Psoas muscle (tissue), 8 donors: ENCODE data around the gene B3GNT3. TPM values are rescaled to one million over a fixed set of nuclear protein-coding genes. Genes with fewer than 3 reads are reported as not detected.

ENCODE experiments used
- ATAC-seq, 4 donors: fragments of 200-7000 bp; cut with Tn5 transposase; one replicate each; pipeline ENCODE4 v1.9.1; 2020; ENCODE audit warnings: moderate library complexity in 3 of 4, mild to moderate bottlenecking in 2 of 4
- DNase-seq, 2 donors: peaks; one replicate each; pipeline ENCODE4 v3.0.0-alpha.2; 2020
- H3K27ac ChIP-seq: fragments of 200-600 bp; one replicate; pipeline ENCODE4 v1.8.0; 2022
- H3K27me3 ChIP-seq, 3 donors: fragments of 200-600 bp in 1 of 3; one replicate each; pipeline versions ENCODE4 v1.6.1 to v1.8.0; 2013 to 2022; ENCODE audit warnings: low read length in 2 of 3, mild to moderate bottlenecking in 2 of 3, moderate library complexity in 1 of 3; ENCODE audit not compliant: insufficient read depth in 3 of 3
- H3K36me3 ChIP-seq, 2 donors: fragments of 200-600 bp in 1 of 2; one replicate each; pipeline versions ENCODE4 v1.6.1 to v1.8.0; 2013 to 2022; ENCODE audit warnings: low read depth in 1 of 2, mild to moderate bottlenecking in 1 of 2, moderate library complexity in 1 of 2; ENCODE audit not compliant: insufficient read depth in 1 of 2
- H3K4me1 ChIP-seq: fragments of 200-600 bp; one replicate; pipeline ENCODE4 v1.8.0; 2022
- H3K4me3 ChIP-seq: fragments of 200-600 bp; one replicate; pipeline ENCODE4 v1.8.0; 2022; ENCODE audit warnings: mild to moderate bottlenecking
- H3K9me3 ChIP-seq: fragments of 200-600 bp; one replicate; pipeline ENCODE4 v1.8.0; 2022
- WGBS, 3 donors: extraction: QIAGEN DNeasy Blood & Tissue Kit; methylation state at CpG; one replicate each; pipeline versions ENCODE4 v1.1.6 to v1.1.7; 2013; 5-methylcytosine and 5-hydroxymethylcytosine counted together
- intact Hi-C, 2 donors: fragments of 100-400 bp; cut with DNase I; formaldehyde crosslinking; loops; one replicate each; pipeline versions ENCODE4 v1.11.0 to v1.14.2; 2022
- polyA plus RNA-seq, 3 donors: library from polyadenylated mRNA; stranded (reverse); fragments of 200-250 nt; gene quantifications; one replicate each; pipeline ENCODE4 v1.2.3, GENCODE V29; 2013
- total RNA-seq, 4 donors: library from RNA; stranded (reverse); fragmentation: NEBNext Ultra II Directional in 2 of 4; extraction: Animal tissue kit (Norgen Biotek cat#: 25700) in 2 of 4; gene quantifications; one replicate each; pipeline versions ENCODE4 v1.2.1 to v1.2.4, GENCODE V29; 2021 to 2023
- TF ChIP-seq, protein P1 (sequence below): fragments of 200-600 bp; IDR thresholded peaks from one replicate; pipeline ENCODE4 v1.8.0; 2022; ENCODE audit warnings: antibody characterized with exemption
- donor health status: healthy with polysubstance abuse.
- donor health status: DM: no; HTN: no; CAD: no; lungs with moderate emphysema.
- donor health status: Bipolar disorder and iron deficiency.
- donor health status: healthy.
- donor health status: DM: yes; HTN: yes; CAD: no.
- donor health status: DM: no; HTN: no; CAD: no.
- donor health status: DM: no; HTN: no; CAD: no.
- donor health status: DM: yes; HTN: yes; CAD: no.

B3GNT3 gene
- total and polyA plus RNA-seq, 7 donors = 0.03 to 0.38 (median 0.08) TPM; not detected in 4

DNA sequence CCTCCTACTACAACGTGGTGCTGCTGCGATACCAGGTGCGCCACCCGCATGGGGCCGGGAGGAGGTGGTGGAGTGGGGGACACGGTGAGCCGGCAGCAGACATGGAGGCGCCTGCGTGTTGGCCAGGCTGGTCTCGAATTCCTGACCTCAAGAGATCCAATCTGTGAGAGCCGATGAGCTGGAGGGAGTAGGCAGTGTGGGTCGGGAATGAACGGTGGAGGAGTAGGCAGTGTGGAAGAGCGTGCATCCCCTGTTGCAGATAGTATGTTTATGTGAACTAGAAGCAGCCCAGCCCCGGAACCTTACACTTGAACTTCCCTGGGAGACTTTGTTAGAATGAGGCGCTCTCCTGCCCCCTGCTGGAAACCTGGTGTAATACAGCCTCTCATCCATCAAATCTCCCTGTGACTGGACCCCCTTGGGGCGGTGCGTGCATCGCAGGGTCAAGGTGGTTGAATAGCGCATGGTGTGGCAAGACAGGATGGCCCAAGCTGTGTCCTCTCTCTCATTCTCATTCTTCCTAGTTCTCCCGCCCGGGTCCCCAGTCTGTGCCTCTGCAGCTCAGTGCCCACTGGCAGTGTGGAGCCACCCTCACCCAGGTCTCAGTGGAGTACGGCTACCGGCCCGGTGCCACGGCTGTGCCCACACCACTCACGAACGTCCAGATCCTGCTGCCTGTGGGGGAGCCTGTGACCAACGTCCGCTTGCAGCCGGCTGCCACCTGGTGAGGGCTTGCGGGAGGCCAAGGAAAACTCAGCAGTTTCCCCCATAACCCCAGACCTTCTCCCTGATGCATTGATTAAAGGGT lies 10.5 kb upstream of the B3GNT3 start:
- WGBS, 3 donors = 35 to 45% (median 37%) methylated on average over 32 of the region's 32 CpGs
- ATAC-seq (peak in 3 of 4 donors; percentile 28 to 47 (median 31)), DNase-seq (peak in 1 of 2 donors; percentile 49)
- Histone ChIP-seq H3K36me3 (no peaks in the 10 kb centered on the region), H3K9me3 (no peaks in the 10 kb centered on the region), H3K4me1 (no peaks in the 10 kb centered on the region), H3K4me3 (no peak overlapping the region), H3K27ac (no peak overlapping the region), H3K27me3 (peaks cover 0 to 23% (median 13%) of the 10 kb centered on the region in 3 donors)
- intact Hi-C loops = loop anchor here in 1 of 2 donors (5.0 kb wide), 1 partner anchor 1382 kb away; no protein-coding TSS in a partner anchor
- TF ChIP-seq, protein P1, sequence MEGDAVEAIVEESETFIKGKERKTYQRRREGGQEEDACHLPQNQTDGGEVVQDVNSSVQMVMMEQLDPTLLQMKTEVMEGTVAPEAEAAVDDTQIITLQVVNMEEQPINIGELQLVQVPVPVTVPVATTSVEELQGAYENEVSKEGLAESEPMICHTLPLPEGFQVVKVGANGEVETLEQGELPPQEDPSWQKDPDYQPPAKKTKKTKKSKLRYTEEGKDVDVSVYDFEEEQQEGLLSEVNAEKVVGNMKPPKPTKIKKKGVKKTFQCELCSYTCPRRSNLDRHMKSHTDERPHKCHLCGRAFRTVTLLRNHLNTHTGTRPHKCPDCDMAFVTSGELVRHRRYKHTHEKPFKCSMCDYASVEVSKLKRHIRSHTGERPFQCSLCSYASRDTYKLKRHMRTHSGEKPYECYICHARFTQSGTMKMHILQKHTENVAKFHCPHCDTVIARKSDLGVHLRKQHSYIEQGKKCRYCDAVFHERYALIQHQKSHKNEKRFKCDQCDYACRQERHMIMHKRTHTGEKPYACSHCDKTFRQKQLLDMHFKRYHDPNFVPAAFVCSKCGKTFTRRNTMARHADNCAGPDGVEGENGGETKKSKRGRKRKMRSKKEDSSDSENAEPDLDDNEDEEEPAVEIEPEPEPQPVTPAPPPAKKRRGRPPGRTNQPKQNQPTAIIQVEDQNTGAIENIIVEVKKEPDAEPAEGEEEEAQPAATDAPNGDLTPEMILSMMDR = peak; percentile 61

- TF ChIP-seq, protein P1 = no peak
- Histone ChIP-seq H3K36me3 (no peaks in the 10 kb centered on the region), H3K27ac (no peak overlapping the region), H3K4me3 (no peak overlapping the region), H3K9me3 (no peaks in the 10 kb centered on the region), H3K4me1 (no peaks in the 10 kb centered on the region), H3K27me3 (peaks cover 0 to 8% (median 4%) of the 10 kb centered on the region in 3 donors)
- DNase-seq (no peak), ATAC-seq (no peak)
- intact Hi-C loops = no loop called here
- WGBS, 3 donors = 82 to 85% (median 84%) methylated on average over 14 of the region's 14 CpGs
Observed at GRCh38 chr19:17787274-17787913, 7.5 kb upstream of the B3GNT3 start.

DNA sequence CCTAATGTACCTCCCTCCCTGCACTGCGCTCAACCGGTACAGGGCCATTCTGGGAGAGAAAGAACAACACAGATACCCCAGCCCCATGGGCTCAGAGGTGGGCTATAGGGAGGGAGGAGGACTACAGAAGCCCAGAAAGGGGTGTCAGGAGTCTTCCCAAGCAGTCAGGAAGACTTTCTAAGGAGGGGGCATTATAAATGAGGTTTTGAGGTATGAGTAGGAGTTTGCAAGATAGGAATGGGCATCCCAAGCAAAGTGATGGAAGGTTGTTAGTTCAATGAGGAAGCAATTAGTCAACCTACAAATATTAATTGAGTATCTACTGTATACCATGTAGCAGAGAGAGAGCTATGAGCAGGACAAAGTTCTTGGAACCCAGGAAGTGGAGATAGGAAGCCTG lies 6.3 kb upstream of the B3GNT3 start:
- H3K36me3 ChIP-seq = no peaks in the 10 kb centered on the region
- intact Hi-C loops = no loop called here

GRCh38 chr19:17790059-17790780 lies 4.7 kb upstream of the B3GNT3 start:
- intact Hi-C loops = no loop called here
- peaks cover 0 to 25% (median 8%) of the 10 kb centered on the region in 3 donors for H3K27me3 ChIP-seq
- H3K4me3 ChIP-seq = no peak overlapping the region
- no peaks in the 10 kb centered on the region for H3K36me3 ChIP-seq
- 65 to 68% (median 65%) methylated on average over 6 of the region's 6 CpGs for WGBS, 3 donors
- no peak for ATAC-seq
- H3K4me1 ChIP-seq = no peaks in the 10 kb centered on the region
- H3K9me3 ChIP-seq = no peaks in the 10 kb centered on the region
- DNase-seq = no peak
- no peak overlapping the region for H3K27ac ChIP-seq
- TF ChIP-seq, protein P1 = no peak

More for the DNA sequence above, 6.3 kb upstream of the B3GNT3 start:
- Histone ChIP-seq H3K4me1 (no peaks in the 10 kb centered on the region), H3K27ac (no peak overlapping the region), H3K4me3 (no peak overlapping the region), H3K9me3 (no peaks in the 10 kb centered on the region), H3K27me3 (peaks cover 0 to 9% (median 5%) of the 10 kb centered on the region in 3 donors)
- TF ChIP-seq, protein P1 = no peak
- WGBS, 3 donors = 82 to 94% (median 84%) methylated on average over 2 of the region's 2 CpGs
- DNase-seq (no peak), ATAC-seq (no peak)
